ENCODE measurements around the gene BTD.

BTD gene

DNA sequence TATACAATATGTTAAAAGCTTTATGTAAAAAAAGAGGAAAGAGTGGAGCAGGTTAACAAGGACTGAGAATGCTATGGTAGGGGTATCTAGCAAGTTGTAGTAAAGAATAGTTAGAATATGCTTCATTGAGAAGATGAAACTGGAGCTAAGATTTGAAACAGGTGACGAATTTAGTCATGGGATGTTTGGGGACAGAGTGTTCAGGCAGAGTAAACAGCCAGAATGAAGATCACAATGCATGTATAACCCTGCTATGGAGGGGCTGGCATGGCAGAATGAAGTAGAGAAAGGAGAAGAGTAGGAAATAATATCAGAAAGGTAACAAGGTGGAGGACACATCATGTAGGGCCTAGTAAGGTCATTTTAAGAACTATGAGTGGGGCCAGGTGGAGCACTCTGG is 72.0 kb downstream of the BTD start:
- no peak for DNase-seq

DNA sequence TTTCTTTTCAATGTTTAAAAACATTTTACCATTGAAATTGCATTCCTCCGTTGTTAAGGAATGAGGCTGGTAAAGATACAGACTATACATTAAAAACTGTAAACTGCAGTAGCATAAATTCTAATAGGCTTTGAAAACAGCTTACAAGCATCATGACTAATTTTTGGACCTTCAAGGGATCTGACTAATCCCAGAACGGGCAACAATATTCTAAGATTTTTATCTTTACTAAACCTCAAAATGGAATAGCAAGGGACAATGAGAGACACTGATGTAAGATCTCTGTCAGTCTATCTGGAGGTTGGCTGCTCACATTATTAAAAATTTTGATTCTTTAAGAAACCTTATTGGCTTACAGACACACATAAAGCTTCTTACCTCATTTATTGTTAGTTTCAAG is 74.7 kb downstream of the BTD start:
- no peak for DNase-seq

DNA sequence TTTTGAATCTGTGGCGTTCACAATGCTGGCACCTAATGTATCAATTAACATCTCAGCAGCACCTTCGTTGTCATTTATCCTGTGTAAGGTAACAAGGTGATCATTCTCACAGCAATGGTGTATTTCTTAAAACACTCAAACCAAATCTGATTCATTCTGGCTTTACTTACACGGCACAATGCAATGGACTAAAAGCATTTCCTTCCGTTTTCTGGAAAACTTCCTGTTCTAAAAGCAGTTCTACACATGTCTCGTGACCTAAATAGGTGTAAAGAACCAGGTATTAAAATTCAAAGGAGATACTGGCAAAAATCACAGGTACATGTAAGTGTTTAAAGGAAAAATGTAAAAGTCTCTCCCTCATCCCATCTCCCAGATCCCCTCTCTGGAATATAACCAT is 77.8 kb downstream of the BTD start:
- DNase-seq = no peak

- DNase-seq = no peak
Measured at GRCh38 chr3:15681668-15682067, 80.1 kb downstream of the BTD start.

- DNase-seq = no peak
Measured at GRCh38 chr3:15682561-15683185, 81.1 kb downstream of the BTD start.

GRCh38 chr3:15683253-15683652 is 81.7 kb downstream of the BTD start:
- no peak for DNase-seq

DNA sequence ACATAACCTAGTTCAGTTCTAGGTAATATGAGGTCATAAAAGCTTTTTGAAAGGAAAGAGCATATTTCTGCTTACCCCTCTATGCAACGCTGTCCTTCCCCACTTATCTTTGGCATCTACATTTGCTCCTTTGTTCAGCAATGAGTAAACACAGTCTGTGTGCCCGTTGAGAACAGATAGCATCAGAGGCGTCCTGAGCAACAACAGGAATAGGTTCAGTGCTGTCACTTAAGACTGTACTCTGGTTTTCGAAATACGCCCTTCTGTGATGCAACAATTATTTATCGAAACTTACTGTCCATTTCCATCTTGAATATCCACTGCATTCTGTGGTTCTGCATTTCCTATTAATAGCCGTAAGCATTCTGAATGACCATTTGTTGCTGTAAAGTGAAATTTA is 84.4 kb downstream of the BTD start:
- no peak for DNase-seq

DNA sequence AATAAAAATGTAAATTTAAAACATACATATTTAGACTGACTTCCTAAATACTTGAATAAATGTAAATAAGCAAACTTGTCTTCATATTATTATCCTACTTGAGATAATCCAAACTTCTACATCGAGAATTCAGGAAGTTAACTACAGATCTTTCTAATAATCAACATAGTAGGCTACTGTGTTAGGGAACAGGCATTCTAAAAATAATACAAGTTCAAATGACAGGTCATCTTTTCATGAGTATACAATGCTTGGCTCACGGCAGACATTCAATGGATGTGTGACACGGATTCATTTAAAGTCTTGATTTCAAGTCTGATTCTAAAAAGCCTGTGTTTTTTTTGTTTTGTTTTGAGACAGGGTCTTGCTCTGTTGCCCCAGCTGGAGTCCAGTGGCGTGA is 88.7 kb downstream of the BTD start:
- no peak for DNase-seq

GRCh38 chr3:15690748-15691147 is 89.2 kb downstream of the BTD start:
- DNase-seq = no peak

GRCh38 chr3:15693355-15693754 is 91.8 kb downstream of the BTD start:
- no peak for DNase-seq

DNA sequence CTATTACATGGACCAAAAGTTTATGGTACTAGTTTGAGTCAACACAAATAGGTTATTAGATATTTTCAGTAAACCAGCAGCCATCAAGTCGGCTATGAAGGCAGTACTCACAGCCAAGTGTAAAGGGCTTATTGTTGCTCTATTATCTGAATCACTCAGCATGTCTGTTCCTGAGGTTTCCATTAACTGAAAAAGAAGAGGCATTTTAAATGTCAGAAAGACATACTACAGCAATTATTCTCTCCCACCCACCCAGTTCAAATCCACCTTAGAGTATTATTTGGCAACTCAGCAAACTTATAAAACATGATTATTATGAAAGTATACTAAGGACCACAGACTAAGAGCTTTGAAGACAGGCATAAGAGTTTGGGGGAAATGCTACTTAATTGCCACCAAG is 93.1 kb downstream of the BTD start:
- DNase-seq = no peak

Data from amniotic stem cell (primary cell).